OCI-LY7 (cell line): ENCODE data around the gene FRMPD4.

ENCODE experiments used
- CTCF ChIP-seq: fragments of 200-600 bp; sonication (generic); conservative IDR thresholded peaks from 2 replicates; pipeline ENCODE4 v1.5.1; 2014; ENCODE audit warnings: mild to moderate bottlenecking, antibody characterized with exemption, low read length, moderate library complexity, mixed read lengths
- EZH2phosphoT487 ChIP-seq: fragments of 200-600 bp; sonication (generic); IDR thresholded peaks from 2 replicates; pipeline ENCODE4 v1.6.1; 2018; ENCODE audit warnings: low read depth, borderline replicate concordance, mild to moderate bottlenecking, mixed run types, antibody characterized with exemption, low read length, moderate library complexity, mixed read lengths

GRCh38 chrX:12396584-12396983 is 258.3 kb downstream of the FRMPD4 start:
- TF ChIP-seq CTCF = no peak
- TF ChIP-seq EZH2phosphoT487 = no peak
